Panc1 (cell line): ENCODE measurements around the gene SLC9A9. TPM values are rescaled to one million over a fixed set of nuclear protein-coding genes. Genes with fewer than 3 reads are reported as not detected.

Source experiments
- ATAC-seq: fragments of 200-7000 bp; cut with Tn5 transposase; 2 replicates; pipeline ENCODE4 v1.9.1; 2020; ENCODE audit warnings: mild to moderate bottlenecking, moderate library complexity
- BruUV-seq: library from RNA; stranded (reverse); fragments of 400-500 nt; replicated peaks from 2 replicates; lab custom pipeline; 2021; lab: Mats Ljungman, UMichigan
- CTCF ChIA-PET: fragments of 300-600 bp; sonication (Branson Sonifier 250); formaldehyde crosslinking; loops from one replicate; lab custom pipeline; 2022; ENCODE audit warnings: antibody characterized with exemption; lab: Charles Lee
- POLR2A ChIA-PET: fragments of 300-600 bp; sonication (Branson Sonifier 250); formaldehyde crosslinking; loops from one replicate; lab custom pipeline; 2022; ENCODE audit warnings: antibody characterized with exemption; lab: Charles Lee
- DNase-seq: peaks from one replicate; pipeline ENCODE4 v3.0.0-alpha.2; 2010; ENCODE audit warnings: low read depth, low spot score
- H3K27ac ChIP-seq: 2 replicates; pipeline ENCODE4 v1.5.1; 2011; ENCODE audit warnings: mild to moderate bottlenecking, low read length, inconsistent platforms
- H3K27me3 ChIP-seq: fragments of 200-500 bp; sonication (Bioruptor generic); 2 replicates; pipeline ENCODE4 v1.6.0; 2014; ENCODE audit warnings: low read length, inconsistent platforms; ENCODE audit not compliant: control insufficient read depth, insufficient read depth
- H3K36me3 ChIP-seq: fragments of 200-500 bp; sonication (Bioruptor generic); 2 replicates; pipeline ENCODE4 v1.5.1; 2014; ENCODE audit warnings: inconsistent platforms, mild to moderate bottlenecking, low read length, moderate library complexity; ENCODE audit not compliant: control insufficient read depth, insufficient read depth
- H3K4me1 ChIP-seq: 2 replicates; pipeline ENCODE4 v1.5.1; 2011; ENCODE audit warnings: inconsistent platforms, mild to moderate bottlenecking, low read length, moderate library complexity; ENCODE audit not compliant: control insufficient read depth, insufficient read depth
- H3K4me3 ChIP-seq, 2 experiments: 2 replicates each; pipeline ENCODE4 v1.5.1; 2011 to 2012; ENCODE audit warnings: low read depth in 2 of 2, low read length in 2 of 2, mild to moderate bottlenecking in 2 of 2, inconsistent platforms in 1 of 2, moderate library complexity in 1 of 2
- H3K9me3 ChIP-seq: fragments of 200-500 bp; sonication (Bioruptor generic); 2 replicates; pipeline ENCODE4 v1.5.1; 2014; ENCODE audit warnings: low read depth, mild to moderate bottlenecking, inconsistent platforms, low read length, moderate library complexity; ENCODE audit not compliant: control insufficient read depth, insufficient read depth
- POLR2AphosphoS5 ChIP-seq: IDR thresholded peaks from 2 replicates; pipeline ENCODE4 v1.6.1; 2012; ENCODE audit warnings: mild to moderate bottlenecking, low read depth, low read length, moderate library complexity
- SIN3A ChIP-seq: IDR thresholded peaks from 2 replicates; pipeline ENCODE4 v1.6.1; 2012; ENCODE audit warnings: low read depth, mild to moderate bottlenecking, low read length, moderate library complexity, borderline replicate concordance; ENCODE audit not compliant: insufficient read depth
- TCF7L2 ChIP-seq: IDR thresholded peaks from 2 replicates; pipeline ENCODE4 v1.6.1; 2011; ENCODE audit warnings: mild to moderate bottlenecking, low read depth, low read length, inconsistent platforms
- in situ Hi-C: cut with HindIII; loops from 2 replicates; pipeline ENCODE4 v1.10.0; 2016; ENCODE audit warnings: low sequenced_read_pairs, low pct_unique_long_range_greater_than_20kb
- intact Hi-C: fragments of 100-400 bp; cut with micrococcal nuclease; formaldehyde crosslinking; loops from one replicate; pipeline ENCODE4 v1.10.0; 2022; ENCODE audit not compliant: unreplicated experiment
- total RNA-seq: library from RNA; stranded (reverse); gene quantifications from one replicate; pipeline ENCODE4 v1.2.1, GENCODE V29; 2021; ENCODE audit not compliant: unreplicated experiment
- TF ChIP-seq, protein P1 (sequence below), 2 experiments: IDR thresholded peaks; 2 replicates each; pipeline ENCODE4 v1.6.1; 2011 to 2012; ENCODE audit warnings: low read depth in 2 of 2, control low read depth in 1 of 2, low read length in 1 of 2, mild to moderate bottlenecking in 1 of 2, moderate library complexity in 1 of 2; ENCODE audit not compliant: insufficient read depth in 1 of 2
- TF ChIP-seq, protein P2 (sequence below): fragments of 450-650 bp; IDR thresholded peaks from 2 replicates; pipeline ENCODE4 v1.5.1; 2017; ENCODE audit warnings: mild to moderate bottlenecking

The SLC9A9 gene
- total RNA-seq, 1 experiment from 2014 or later, result not detected

DNA sequence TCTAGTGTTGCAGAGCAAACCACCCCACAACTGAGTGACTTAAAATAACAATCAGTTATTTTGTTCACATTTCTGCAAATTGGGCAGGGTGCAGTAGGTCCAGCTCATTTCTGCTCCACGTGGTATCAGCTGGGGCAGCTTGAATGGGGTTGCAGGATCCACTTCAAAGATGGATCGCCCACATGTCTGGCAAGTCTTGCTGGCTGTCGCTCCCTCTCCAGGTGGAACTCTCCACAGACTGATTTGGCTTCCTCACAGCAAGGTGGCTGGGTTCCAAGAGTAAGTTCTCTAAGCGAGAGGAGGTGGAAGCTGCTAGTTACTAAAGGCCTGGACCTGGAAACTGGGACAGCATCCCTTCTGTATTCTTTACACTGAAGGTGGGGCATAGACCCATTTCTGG lies 213.3 kb downstream of the SLC9A9 start:
- in situ Hi-C loops, result no loop called here
- H3K9me3 ChIP-seq, result no peaks in the 10 kb centered on the region
- no TSS peak for BruUV-seq
- ChIA-PET POLR2A (no interaction called here), CTCF (no interaction called here)
- TF ChIP-seq SIN3A (no peak), POLR2AphosphoS5 (no peak), TCF7L2 (no peak)
- TF ChIP-seq, protein P1, sequence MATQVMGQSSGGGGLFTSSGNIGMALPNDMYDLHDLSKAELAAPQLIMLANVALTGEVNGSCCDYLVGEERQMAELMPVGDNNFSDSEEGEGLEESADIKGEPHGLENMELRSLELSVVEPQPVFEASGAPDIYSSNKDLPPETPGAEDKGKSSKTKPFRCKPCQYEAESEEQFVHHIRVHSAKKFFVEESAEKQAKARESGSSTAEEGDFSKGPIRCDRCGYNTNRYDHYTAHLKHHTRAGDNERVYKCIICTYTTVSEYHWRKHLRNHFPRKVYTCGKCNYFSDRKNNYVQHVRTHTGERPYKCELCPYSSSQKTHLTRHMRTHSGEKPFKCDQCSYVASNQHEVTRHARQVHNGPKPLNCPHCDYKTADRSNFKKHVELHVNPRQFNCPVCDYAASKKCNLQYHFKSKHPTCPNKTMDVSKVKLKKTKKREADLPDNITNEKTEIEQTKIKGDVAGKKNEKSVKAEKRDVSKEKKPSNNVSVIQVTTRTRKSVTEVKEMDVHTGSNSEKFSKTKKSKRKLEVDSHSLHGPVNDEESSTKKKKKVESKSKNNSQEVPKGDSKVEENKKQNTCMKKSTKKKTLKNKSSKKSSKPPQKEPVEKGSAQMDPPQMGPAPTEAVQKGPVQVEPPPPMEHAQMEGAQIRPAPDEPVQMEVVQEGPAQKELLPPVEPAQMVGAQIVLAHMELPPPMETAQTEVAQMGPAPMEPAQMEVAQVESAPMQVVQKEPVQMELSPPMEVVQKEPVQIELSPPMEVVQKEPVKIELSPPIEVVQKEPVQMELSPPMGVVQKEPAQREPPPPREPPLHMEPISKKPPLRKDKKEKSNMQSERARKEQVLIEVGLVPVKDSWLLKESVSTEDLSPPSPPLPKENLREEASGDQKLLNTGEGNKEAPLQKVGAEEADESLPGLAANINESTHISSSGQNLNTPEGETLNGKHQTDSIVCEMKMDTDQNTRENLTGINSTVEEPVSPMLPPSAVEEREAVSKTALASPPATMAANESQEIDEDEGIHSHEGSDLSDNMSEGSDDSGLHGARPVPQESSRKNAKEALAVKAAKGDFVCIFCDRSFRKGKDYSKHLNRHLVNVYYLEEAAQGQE (IDR thresholded peaks at IDR 0.05; ENCODE audit: insufficient read depth in 1 of 2, low read depth in 2 of 2, low read length in 1 of 2), result no peak
- TF ChIP-seq, protein P2, sequence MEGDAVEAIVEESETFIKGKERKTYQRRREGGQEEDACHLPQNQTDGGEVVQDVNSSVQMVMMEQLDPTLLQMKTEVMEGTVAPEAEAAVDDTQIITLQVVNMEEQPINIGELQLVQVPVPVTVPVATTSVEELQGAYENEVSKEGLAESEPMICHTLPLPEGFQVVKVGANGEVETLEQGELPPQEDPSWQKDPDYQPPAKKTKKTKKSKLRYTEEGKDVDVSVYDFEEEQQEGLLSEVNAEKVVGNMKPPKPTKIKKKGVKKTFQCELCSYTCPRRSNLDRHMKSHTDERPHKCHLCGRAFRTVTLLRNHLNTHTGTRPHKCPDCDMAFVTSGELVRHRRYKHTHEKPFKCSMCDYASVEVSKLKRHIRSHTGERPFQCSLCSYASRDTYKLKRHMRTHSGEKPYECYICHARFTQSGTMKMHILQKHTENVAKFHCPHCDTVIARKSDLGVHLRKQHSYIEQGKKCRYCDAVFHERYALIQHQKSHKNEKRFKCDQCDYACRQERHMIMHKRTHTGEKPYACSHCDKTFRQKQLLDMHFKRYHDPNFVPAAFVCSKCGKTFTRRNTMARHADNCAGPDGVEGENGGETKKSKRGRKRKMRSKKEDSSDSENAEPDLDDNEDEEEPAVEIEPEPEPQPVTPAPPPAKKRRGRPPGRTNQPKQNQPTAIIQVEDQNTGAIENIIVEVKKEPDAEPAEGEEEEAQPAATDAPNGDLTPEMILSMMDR, result no peak
- intact Hi-C loops, result no loop called here
- DNase-seq (no peak), ATAC-seq (no peak)
- H3K27me3 ChIP-seq, result no peaks in the 10 kb centered on the region
- no peak overlapping the region for H3K27ac ChIP-seq
- H3K36me3 ChIP-seq, result no peaks in the 10 kb centered on the region
- H3K4me1 ChIP-seq, result no peaks in the 10 kb centered on the region
- no peak overlapping the region for H3K4me3 ChIP-seq

DNA sequence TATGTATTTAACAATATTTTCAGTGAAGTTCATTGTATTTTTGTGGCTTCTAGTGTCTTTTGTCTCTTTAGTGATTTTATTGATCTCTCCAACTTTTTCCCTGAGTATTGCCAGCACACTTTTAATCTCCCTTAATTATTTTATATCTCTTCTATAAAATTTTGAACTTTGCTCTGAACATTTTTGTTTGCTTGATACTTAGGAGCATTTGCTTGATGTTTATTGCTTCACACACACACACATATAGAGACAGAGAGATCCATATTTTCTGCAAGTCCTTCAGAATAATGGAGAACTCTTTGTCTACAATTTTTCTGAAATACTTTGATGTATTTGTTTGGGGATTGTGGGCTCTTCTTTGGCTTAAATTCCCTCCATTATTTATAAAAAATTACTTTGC lies 213.8 kb downstream of the SLC9A9 start:
- ATAC-seq (no peak), DNase-seq (no peak)
- intact Hi-C loops, result no loop called here
- H3K9me3 ChIP-seq, result no peaks in the 10 kb centered on the region
- BruUV-seq, result no TSS peak
- no peaks in the 10 kb centered on the region for H3K36me3 ChIP-seq
- no peak overlapping the region for H3K4me3 ChIP-seq
- H3K27me3 ChIP-seq, result no peaks in the 10 kb centered on the region
- no peaks in the 10 kb centered on the region for H3K4me1 ChIP-seq
- POLR2A ChIA-PET, result no interaction called here
- TF ChIP-seq, protein P1 (IDR thresholded peaks at IDR 0.05; ENCODE audit: insufficient read depth in 1 of 2, low read depth in 2 of 2, low read length in 1 of 2), result no peak
- TF ChIP-seq POLR2AphosphoS5 (no peak), TCF7L2 (no peak), SIN3A (no peak)
- TF ChIP-seq, protein P2, result no peak
- H3K27ac ChIP-seq, result no peak overlapping the region
- CTCF ChIA-PET, result interaction anchor here (0.9 kb wide), 1 partner anchor 29 kb away, joined by 3 read pairs; no protein-coding TSS in a partner anchor
- in situ Hi-C loops, result no loop called here
